Cerebellar nuclear complex (tissue), 1 donor: ENCODE measurements around the gene ZSCAN20.
A peak's percentile ranks its signal among the peaks of the same experiment; 100 is the strongest.

ENCODE experiments used
- DNase-seq, 2 experiments: peaks; one replicate each; lab custom pipeline; 2025; lab: John Stamatoyannopoulos, UW

ZSCAN20 gene

GRCh38 chr1:33443705-33444180 is 28.7 kb upstream of the ZSCAN20 start:
- no peak for DNase-seq

GRCh38 chr1:33445108-33445507 is 27.3 kb upstream of the ZSCAN20 start:
- DNase-seq: no peak

DNA sequence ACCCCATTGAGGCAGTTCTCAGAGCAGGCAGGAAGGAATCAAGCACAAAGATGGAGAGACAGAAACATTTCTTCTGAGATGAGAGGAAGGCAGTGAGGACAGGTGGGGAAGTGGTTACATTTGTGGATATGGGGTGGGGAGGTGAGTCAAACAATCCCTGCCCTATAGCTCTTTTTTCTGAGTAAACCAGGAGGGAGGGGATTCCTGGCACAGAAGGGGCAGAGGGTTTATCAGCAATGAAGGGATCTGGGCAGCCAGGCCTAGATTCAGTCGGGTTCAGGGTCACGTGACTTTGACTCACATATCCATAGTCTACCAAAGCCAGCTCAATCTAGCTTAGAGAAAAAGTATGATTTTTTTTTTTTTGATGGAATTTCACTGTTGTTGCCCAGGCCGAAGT is 25.9 kb upstream of the ZSCAN20 start:
- DNase-seq: no peak

- no peak for DNase-seq
Measured at GRCh38 chr1:33454646-33455282, 17.7 kb upstream of the ZSCAN20 start.

DNA sequence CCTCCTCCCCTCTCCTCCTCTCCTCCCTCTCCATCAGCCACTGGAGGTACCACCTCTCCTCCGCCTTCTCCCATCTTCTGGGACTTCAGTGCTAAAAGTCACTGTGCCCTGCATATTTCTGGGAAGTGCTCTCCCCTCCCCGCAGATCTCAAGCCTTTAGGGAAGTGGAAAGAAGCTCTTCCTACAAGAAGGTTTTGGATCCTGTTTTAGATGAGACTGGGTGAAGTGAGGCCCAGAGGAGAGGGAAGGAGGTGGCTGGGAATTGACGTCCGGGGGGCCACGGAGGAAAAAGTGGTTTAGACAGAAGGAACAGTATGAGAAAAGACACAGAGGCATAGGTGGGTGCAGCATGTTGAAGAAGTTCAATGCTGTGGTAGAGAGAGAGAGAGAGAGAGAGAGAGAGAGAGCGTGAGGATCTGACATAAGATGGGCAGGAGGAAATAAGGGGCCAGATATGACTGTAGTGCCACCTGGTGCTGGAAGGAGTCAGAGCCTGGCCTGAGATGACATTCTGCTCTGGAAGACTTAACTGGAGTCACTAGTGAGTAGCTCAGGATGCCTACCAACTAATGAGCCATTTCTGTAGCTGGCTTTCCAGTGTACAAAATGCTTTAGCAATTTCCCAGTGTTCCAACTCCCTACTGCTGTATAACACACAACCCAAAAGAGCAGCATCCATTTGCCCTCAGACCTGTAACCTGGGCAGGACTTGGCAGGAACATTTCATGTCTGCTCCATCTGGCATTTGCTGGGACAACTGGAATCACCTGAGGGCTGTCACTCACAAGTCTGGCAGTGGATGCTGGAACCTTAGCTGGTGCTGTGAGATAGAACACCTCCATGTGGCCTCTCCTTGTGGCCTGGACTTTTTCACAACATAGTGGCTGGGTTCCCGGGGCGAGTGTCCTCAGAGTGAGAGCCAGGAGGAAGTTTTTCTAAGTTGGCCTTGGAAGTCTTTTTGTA is 16.6 kb upstream of the ZSCAN20 start:
- peak in 1 of 2 experiments; percentile 19 for DNase-seq

DNA sequence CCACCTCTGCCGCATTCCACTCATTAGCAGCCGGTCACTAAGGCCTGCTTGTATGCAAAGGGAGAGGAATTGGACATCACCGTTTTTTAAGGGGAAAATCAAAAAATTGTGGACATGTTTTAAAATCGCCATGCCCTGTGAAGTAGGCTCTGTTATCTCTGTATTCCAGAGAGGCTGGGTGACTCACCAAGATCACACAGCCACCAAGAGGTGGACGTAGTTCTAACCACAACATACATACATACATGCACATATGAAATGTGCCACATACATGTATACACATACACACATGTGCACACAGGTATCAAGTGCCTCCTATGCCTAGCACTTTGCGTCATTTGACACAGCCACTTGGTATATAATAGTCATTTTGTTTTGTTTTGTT is 16.0 kb upstream of the ZSCAN20 start:
- no peak for DNase-seq

DNA sequence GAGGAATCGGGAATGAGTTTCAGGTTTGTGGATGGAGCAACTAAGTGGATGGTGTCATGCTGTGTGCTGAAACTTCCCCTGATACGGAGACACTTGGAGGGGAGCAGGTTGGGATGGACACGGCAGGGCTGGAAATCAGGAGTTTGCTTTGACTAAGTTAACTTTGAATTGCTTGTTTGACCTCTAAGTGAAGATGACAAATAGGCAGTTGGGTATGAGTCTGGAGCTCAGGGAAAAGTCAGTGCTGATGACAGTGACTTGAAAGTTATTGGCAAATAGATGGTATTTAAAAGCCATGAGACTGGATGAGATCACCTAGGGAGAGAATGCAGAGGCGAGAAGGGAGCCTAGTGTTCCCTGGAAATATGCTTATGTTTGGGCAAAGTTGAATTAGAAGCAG is 12.8 kb upstream of the ZSCAN20 start:
- no peak for DNase-seq

GRCh38 chr1:33460144-33460543 is 12.3 kb upstream of the ZSCAN20 start:
- DNase-seq: no peak

- no peak for DNase-seq
Measured at GRCh38 chr1:33460947-33461629, 11.4 kb upstream of the ZSCAN20 start.

- no peak for DNase-seq
Measured at GRCh38 chr1:33462405-33463164, 9.9 kb upstream of the ZSCAN20 start.

GRCh38 chr1:33464552-33464951 is 7.9 kb upstream of the ZSCAN20 start:
- no peak for DNase-seq

DNA sequence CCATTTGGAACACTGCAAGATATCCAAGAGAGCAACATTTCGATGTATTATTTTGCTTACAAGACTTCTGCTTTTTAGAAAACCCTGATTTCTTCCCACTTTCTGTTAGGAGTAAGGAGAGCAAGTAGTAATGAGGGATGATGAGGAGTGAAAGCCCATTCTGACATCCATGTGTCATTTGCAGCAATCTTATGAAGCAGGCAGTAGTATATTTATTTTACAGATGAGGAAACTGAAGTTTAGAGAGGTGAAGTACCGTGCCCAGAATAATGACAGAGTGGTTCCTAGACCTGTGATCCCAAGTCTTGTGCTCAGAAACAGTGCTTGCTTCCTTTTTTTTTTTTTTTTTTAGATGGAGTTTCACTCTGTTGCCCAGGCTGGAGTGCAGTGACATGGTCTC is 7.1 kb upstream of the ZSCAN20 start:
- DNase-seq: no peak

DNA sequence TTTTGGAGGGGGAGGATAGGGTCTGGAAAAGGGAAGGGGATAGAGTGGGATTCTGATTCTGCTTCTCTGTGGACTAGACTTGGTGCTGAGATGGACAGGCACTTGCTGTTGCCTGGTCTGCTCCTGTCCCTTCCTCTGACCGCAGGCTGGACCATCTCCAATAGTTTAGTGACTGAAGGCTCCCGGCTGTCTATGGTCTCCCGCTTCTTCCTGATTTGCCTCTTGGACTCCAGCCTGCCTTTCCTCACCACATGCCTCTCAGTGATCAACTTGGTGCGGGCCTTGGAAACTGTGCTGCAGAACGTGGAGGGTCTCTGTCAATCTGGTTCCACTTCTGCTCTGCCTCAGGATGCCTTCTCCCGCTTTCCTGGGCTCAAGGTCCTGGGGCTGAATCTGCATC is 6.3 kb upstream of the ZSCAN20 start:
- DNase-seq: no peak

- no peak for DNase-seq
Measured at GRCh38 chr1:33468011-33468410, 4.4 kb upstream of the ZSCAN20 start.

GRCh38 chr1:33468531-33468930 is 3.9 kb upstream of the ZSCAN20 start:
- DNase-seq: no peak

GRCh38 chr1:33468967-33469366 is 3.5 kb upstream of the ZSCAN20 start:
- DNase-seq: no peak

DNA sequence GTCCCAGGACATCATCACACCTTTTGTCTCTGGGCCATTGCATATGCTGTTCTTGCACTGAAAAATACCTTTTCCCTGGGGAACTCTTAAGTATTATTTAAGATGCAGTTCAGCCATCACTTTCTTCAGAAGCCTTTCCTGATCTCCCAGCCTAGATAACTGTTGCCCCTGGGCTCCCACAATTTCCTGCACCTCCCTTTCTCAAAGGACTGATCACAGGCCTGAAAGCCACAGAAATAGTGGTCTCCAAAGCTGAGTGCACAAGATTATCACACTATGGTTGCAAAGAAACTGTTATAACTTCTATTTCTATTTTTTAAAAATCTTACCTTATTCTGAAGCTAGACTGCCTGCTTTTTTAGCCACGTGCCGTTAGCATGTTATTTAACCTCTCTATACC is 2.8 kb upstream of the ZSCAN20 start:
- DNase-seq: no peak

DNA sequence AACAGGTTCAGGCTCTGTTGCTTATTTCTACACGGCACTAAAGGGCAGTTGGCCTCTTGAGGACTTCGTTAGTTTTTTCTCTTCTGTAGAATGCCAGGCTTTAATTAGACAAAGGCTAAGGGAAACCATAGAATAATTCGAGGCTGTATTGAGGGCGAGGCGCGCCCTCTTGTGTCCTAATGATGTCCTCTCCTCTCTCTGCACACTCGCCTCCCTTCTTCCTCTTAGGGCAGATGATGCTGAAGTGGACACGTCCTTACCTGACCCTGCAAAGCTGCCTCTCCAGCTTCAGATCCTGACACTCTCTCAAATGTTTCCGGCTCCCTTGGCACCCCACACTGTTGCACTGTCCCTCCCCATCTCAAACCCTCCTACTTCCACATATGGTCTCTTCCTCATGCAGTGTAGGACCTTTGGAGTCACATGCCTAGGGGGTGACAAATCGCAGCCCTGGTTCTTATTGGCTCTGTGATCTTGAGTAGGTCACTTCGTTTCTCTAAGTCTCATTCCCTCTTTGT is 1.9 kb upstream of the ZSCAN20 start:
- peak in 1 of 2 experiments; percentile 66 for DNase-seq

- no peak for DNase-seq
Measured at GRCh38 chr1:33471416-33471815, 1.0 kb upstream of the ZSCAN20 start.

- DNase-seq: no peak
Measured at GRCh38 chr1:33473900-33474299, 1.5 kb downstream of the ZSCAN20 start.

GRCh38 chr1:33477451-33477850 is 5.0 kb downstream of the ZSCAN20 start:
- DNase-seq: no peak

DNA sequence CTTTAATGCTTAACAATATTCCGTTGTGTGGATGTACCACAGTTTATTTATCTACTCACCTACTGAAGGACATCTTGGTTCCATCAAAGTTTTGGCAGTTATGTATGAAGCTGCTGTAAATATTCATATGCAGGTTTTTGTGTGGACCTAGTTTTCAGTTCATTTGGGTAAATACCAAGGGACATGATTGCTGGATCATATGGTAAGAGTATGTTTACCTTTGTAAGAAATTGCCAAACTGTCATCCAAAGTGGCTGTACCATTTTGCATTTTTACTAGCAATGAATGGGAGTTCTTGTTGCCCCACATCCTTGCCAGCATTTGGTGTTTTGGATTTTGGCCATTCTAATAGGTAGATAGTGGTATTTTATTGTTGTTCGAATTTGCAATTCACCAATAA is 10.0 kb downstream of the ZSCAN20 start:
- DNase-seq: no peak
